H1 (cell line): Measurements from ENCODE around the gene MMEL1. TPM values are rescaled to one million over a fixed set of nuclear protein-coding genes. Genes with fewer than 3 reads are reported as not detected.

ENCODE experiments used
- CHD1 ChIP-seq: IDR thresholded peaks from 2 replicates; pipeline ENCODE4 v1.6.1; 2012; ENCODE audit warnings: low read depth, low read length, improper control_type of control experiment
- RXRA ChIP-seq: IDR thresholded peaks from 2 replicates; pipeline ENCODE4 v1.6.1; 2011; ENCODE audit warnings: low read depth, mild to moderate bottlenecking, low read length, moderate library complexity; ENCODE audit not compliant: insufficient read depth
- TAF7 ChIP-seq: optimal IDR thresholded peaks from 2 replicates; pipeline ENCODE3; 2011; ENCODE audit warnings: low read depth, mild to moderate bottlenecking, inconsistent platforms, low read length, moderate library complexity, borderline replicate concordance
- polyA plus RNA-seq, 7 experiments: library from polyadenylated mRNA; depleted of rRNA in 3 of 7; stranded (reverse) in 5 of 7; unstranded in 2 of 7; fragments of >200 nt in 5 of 7; fragments of 200-250 nt in 2 of 7; gene quantifications; 1 replicate in 5 of 7; 2 replicates in 1 of 7; 4 replicates in 1 of 7; pipeline versions ENCODE4 v1.2.1 to v1.2.3, GENCODE V29; 2011 to 2013; ENCODE audit warnings: missing spikeins in 2 of 7, mixed read lengths in 2 of 7
- total RNA-seq: library from RNA; stranded (reverse); fragmentation: NEBNext Ultra II Directional; extraction: Animal tissue kit (Norgen Biotek cat#: 25700); gene quantifications from 2 replicates; pipeline ENCODE4 v1.2.1, GENCODE V29; 2021
- TF ChIP-seq, protein P1 (sequence below), 3 experiments: IDR thresholded peaks; 1 replicate in 2 of 3; 2 replicates in 1 of 3; pipeline versions ENCODE4 v1.5.1 to v1.6.1; 2011; ENCODE audit warnings: low read length in 3 of 3, mild to moderate bottlenecking in 3 of 3, inconsistent platforms in 2 of 3, low read depth in 1 of 3, moderate library complexity in 1 of 3; ENCODE audit not compliant: insufficient read depth in 1 of 3; ENCODE audit errors: control extremely low read depth in 1 of 3

Gene MMEL1
- total and polyA plus RNA-seq, 2 of the 8 experiments (the other 6 are each of a cell fraction or from before 2014, with no cell fraction given), result 0.91 to 1.7 TPM

GRCh38 chr1:2591581-2592261 lies 41.1 kb downstream of the MMEL1 start (continued):
- no peak for TF ChIP-seq CHD1
- TF ChIP-seq RXRA, result no peak
- TF ChIP-seq, protein P1, sequence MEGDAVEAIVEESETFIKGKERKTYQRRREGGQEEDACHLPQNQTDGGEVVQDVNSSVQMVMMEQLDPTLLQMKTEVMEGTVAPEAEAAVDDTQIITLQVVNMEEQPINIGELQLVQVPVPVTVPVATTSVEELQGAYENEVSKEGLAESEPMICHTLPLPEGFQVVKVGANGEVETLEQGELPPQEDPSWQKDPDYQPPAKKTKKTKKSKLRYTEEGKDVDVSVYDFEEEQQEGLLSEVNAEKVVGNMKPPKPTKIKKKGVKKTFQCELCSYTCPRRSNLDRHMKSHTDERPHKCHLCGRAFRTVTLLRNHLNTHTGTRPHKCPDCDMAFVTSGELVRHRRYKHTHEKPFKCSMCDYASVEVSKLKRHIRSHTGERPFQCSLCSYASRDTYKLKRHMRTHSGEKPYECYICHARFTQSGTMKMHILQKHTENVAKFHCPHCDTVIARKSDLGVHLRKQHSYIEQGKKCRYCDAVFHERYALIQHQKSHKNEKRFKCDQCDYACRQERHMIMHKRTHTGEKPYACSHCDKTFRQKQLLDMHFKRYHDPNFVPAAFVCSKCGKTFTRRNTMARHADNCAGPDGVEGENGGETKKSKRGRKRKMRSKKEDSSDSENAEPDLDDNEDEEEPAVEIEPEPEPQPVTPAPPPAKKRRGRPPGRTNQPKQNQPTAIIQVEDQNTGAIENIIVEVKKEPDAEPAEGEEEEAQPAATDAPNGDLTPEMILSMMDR (IDR thresholded peaks at IDR 0.05; ENCODE audit: control extremely low read depth in 1 of 3, insufficient read depth in 1 of 3, low read depth in 1 of 3, low read length in 3 of 3), result no peak
- TF ChIP-seq TAF7, result no peak
